ENCODE data around the gene EPB41L1.

- TF ChIP-seq, protein P1, sequence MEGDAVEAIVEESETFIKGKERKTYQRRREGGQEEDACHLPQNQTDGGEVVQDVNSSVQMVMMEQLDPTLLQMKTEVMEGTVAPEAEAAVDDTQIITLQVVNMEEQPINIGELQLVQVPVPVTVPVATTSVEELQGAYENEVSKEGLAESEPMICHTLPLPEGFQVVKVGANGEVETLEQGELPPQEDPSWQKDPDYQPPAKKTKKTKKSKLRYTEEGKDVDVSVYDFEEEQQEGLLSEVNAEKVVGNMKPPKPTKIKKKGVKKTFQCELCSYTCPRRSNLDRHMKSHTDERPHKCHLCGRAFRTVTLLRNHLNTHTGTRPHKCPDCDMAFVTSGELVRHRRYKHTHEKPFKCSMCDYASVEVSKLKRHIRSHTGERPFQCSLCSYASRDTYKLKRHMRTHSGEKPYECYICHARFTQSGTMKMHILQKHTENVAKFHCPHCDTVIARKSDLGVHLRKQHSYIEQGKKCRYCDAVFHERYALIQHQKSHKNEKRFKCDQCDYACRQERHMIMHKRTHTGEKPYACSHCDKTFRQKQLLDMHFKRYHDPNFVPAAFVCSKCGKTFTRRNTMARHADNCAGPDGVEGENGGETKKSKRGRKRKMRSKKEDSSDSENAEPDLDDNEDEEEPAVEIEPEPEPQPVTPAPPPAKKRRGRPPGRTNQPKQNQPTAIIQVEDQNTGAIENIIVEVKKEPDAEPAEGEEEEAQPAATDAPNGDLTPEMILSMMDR (IDR thresholded peaks at IDR 0.05) = no peak
- TF ChIP-seq EZH2phosphoT487 (IDR thresholded peaks at IDR 0.05) = no peak
Measured at GRCh38 chr20:36126836-36127527, 27.6 kb upstream of the EPB41L1 start.
